ENCODE results near the gene TBC1D30.
A peak's percentile ranks its signal among the peaks of the same experiment; 100 is the strongest.
"Not testable (repeated sequence)": the region's sequence is repeated elsewhere in the genome, so short reads cannot be mapped to it uniquely, and the experiment has no call there.

Gene TBC1D30

DNA sequence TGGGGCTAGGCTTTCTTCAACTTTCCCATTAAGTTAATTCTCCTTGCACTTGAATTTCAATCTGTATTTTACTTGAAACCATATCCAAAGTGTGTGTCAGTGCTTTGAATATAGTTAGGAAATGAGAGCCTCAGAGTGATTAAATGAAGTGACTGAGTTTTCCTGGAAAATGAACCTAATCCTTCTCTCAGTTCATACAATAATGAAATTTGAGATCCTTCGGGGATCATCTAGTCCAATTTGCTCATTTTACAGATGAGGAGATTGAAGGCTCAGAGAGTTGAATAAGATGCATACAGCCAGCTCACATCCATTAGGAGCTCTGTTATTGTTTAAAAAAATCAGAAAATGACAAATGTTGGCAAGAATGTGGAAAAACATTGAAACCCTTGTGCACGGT lies 18.3 kb upstream of the TBC1D30 start:
- FAIRE-seq = no peak

DNA sequence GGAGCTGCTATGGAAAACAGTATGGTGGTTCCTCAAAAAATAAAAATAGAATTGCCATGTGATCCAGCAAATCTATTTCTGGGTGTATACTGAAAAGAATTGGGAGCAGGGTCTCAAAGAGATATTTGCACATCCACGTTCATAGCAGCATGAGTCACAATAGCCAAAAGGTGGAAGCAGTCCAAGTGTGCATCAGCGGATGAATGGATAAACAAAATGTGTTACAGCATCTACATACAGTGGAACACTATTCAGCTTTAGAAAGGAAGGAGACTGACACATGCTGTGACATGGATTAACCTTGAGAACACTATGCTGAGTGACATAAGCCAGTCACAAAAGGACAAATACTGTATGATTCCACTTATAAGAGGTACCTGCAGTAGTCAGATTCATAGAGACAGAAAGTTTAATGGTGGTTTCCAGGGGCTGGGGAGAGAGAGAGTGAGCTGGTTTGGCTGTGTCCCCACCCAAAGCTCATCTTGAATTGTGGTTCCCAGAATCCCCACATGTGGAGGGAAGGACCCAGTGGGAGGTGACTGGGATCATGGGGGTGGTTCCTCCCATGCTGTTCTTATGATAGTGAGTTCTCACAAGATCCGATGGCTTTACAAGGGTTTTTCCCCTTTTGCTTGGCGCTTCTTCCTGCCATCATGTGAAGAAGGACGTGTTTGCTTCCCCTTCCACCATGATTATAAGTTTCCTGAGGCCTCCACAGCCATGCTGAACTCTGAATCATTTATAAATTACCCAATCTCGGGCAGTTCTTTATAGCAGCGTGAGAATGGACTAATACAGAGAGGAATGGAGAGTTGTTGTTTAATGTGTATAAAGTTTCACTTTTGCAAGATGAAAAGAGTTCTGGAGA lies 17.6 kb upstream of the TBC1D30 start:
- FAIRE-seq = no peak

DNA sequence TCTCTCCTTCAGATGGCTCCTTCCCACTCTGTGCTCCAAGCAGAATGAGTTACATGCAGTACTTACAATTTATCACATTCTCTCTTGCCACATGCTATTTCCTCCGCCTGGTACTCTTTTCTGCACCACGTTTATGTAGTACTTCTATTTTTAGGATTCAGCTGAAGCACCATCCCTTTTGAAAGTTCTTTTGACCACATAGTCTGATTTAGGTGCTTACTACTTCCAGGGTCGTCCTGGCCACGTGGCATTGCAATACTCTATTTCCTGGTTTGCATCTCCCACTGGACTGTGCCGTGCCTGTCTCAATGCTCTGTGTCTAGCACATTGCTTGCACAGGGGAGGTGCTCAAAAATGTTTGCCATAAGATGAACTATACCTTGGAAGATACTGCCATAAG lies 16.3 kb upstream of the TBC1D30 start:
- no peak for FAIRE-seq

DNA sequence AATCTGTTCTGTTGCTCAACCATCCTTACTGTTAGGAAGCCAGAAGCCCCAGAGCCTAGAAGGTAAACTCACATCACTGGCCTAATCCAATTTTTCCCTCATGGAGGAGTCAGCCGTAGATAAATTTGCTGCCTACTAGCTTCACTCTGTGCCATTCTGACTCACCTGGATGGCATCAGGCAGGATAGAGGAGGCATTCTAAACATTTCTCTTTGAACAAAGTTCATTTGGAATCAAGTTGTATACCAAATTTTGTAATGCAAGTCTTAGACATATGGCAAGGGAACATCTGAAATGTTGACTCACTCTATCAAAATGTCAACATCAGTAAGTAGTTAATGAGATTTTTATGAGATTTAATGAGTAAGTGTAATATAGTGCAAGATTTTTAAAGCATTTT lies 13.6 kb upstream of the TBC1D30 start:
- no peak for FAIRE-seq

DNA sequence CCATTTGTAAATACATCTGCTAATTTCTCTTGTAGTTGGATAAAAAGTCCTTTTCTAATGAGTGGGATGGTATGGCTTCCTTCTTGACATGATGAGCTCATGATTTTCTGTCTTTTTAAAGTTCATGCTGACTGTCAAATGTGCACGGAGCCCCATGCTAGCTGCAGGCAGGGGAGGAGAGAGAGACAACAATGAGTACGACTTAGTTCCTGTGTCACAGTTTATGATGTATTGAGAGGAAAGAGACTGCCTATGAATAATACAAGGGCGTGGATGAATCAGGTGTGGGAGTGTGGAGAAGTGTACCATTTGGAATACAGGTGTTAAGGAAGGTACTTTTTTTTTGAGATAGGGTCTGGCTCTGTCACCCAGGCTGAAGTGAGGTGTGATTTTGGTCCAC lies 10.7 kb upstream of the TBC1D30 start:
- FAIRE-seq = no peak

DNA sequence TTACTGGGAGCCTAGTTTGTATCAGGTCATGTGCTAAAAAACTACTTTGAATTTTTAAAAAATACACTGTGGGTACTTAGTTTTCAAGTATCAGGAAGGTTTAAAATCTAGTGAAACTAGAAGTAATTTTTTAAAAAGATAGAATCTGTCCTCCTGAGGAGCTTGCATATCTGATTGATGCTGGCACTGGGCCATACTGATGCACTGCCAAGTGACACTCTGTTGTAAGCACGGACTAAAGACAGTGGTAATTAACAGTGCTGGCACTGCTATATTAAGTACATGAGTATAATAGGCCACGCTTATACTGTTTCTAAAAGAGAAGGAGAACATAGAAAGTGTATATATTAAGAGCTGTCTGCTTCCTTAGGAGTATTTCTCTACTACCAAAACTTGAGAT lies 10.0 kb upstream of the TBC1D30 start:
- FAIRE-seq = no peak

DNA sequence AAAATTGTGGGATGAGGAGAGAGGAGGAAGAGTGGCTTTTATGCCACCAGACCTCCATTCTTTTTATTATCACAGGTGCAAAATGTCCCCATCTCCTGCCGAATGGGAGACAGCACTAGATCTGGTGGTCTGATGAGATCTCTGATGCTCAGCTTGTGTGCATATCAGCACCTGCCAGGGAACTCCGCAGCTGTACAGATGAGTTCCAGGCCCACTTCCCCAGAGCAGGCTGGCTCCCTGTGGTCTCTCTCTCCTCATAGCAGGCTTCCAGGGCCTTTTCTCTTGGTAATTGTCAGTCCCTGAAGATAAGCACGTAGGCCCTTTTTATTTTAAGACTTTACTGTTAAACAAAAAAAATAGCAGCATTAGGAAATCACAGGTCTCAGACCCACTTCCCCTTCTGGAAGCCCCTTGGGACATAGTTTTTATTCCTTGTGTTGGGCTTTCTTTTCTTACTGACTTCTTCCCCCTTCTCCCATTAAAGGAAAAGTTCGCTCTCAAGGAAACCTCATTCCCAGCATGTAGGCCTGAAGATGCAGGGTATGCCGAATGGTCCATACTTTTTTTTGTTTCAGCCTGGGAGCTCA lies 4.5 kb upstream of the TBC1D30 start:
- FAIRE-seq = no peak

DNA sequence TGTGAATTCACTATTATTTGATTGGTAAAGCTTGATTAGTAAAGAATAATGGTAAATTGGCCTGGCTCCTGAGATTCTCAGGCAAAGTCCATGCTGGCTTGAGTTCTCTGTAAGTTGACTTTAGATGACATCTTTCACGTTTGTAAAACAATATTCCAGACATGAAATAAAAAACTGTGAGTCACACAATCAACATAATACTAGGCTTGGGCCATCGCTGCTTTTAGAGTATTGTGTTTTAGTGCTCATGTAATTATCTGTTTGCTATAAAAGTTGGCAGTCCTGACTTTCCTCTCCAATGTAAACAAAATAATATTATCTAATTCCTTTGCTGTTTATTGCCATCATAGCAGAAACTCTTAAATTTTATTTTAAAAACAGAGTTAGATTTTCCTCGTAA lies 3.9 kb upstream of the TBC1D30 start:
- FAIRE-seq = peak; percentile 72

DNA sequence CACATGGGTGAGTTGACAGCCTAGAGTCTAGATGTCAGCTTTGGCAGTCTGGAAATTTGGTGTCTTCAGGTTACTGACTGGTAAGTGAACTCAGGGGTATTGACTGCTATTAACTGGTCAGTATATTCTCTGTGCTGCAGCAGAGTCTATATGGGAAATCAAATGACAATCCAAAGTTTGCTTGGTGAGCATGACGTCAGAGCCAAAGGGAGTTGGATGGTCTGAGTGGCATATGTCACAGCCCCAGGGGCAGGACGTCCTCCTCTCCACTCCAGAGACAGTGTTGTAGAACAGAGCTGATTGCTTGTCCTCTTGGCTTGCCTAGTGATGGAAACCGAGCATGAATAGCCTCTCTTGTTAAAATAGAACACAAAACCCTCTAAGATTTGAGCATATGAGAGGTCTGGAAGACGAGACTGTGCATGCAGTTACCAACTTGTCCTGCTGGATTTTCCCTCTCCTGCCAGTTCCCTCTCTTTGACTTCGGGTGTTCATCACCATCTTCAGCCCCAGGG lies 3.3 kb upstream of the TBC1D30 start:
- no peak for FAIRE-seq

DNA sequence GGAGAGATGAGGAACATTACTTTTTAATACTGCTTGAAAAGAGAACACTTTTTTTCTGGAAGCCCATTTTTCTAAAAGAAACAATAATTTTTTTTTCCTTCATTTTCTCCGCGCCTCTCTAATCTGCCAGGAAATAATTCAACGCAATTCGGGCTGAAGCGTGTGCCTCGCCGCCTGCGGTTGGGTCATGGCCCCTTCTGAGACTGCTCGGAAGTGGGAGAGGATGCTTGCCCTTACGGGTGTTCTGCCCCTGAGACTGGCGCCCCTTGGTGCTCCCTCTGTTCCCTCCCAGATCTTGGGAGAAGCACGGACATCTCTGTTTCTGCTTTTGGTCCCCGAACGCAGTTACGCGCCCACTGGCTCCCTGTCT lies 332 bp upstream of the TBC1D30 start:
- FAIRE-seq = no peak

DNA sequence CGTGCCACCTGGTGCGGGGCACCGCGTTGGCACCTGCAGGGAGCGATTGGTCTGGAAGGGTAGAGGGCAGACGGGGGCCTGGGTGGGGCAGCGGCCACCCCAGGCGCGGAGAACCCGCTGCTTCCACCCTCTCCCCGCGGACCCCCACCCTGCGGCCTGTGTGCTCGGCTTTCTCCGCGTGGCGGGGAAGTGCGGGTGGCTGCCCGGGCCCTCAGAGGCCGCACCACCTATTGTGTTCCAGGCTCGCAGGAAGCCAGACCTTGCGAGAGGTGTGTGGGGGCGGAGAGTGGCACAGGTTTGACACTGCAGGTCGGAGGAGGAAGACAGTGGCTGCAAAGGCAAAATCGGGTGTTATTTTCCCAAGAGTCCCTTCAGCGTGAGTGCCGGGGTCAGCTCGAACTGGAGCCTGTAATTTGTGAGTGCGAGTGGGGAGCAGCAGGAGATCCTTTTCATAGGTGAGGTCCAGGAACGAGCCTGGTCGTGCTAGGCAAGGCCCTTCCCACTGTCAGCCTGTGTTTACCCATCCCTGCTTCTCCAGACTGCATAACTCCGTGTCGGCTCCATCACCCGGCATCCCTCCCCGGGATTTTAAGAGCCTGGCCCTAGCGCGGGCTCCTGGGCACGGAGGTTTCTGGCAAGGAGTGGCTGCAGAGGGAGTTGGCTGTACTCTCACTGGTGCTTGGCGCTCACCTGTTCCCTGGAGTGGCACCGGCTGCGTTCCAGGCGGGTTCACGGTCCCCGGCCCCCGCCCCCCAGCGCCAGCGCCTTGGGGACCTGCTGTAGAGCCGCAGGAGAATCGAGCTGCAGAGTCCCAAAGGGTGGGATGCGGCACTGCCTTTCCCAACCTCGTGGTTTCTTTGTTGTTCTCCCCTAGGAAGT lies 935 bp downstream of the TBC1D30 start:
- FAIRE-seq = no peak

DNA sequence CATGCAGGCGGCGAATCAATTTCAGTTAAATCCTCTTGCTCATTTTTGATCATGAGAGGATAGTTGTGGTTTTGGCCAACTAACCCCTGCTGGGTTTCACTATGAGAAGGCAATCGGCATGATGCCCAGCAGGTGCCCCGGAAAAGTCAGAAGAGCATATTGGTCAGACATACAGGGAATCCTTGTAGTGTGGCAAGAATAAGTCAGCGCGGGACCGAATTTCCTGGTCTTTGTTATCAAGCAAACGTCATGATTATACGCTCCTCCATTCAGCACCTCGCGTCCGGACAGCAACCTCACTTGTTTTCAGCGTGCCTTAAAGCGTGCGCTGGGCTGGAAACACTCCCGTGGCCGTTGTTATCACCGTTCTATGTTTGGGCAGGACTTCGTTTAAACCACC lies 1.8 kb downstream of the TBC1D30 start:
- no peak for FAIRE-seq

DNA sequence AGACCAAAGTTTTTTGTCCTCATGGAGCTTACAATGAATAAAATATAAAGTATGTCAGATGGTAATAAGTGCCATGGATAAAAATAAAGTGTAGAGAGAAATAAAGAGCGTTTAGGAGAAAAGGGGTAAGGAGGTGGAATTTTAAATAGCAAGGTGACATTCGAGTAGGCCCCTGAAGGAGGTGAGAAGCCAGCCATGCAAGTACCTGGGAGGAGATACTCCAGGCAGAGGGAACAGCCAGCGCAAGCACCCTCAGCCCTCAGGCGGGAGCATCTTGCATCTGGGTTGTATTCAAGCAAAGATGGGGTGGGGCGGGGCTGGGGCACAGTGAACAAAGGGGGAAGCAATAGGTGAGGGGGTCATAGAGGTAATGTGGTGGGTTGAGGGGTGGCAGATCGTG lies 4.3 kb downstream of the TBC1D30 start:
- no peak for FAIRE-seq

DNA sequence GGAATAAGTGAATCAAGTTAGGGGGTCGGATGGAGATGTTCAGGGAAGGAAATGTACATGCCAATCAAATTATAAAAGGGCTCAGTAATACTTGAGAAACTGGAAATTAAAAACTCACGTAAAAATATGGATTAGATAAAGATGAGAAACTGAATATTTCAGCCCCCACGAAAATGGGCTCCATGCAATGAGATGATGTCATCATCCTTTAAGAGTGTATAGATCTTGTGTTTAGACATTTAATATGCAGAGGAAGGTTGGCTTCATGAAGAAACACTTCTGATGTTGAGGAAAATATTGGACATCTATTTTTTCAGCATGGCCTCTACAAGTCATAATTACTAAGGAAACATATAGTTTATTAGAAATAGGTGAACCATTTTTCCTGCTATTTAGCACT lies 9.5 kb downstream of the TBC1D30 start:
- FAIRE-seq = no peak

DNA sequence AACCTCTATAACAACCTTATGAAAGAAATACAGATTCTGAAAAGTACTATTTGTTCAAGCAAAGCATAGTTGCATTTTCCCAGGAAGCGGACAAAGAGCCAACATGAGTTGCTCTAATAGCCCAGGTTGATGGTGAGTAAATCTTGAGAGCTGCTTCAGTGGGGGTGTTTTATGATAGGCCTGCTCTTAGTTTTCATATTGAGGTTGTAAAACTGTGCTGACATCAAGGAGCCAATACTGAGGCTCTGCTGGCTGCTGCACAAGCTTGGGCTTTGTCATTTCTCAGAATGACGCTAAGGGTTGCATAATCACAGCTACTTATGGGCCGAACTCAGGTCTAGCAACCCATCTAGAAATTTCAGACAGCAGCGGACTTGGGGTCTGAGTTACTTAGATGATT lies 11.5 kb downstream of the TBC1D30 start:
- no peak for FAIRE-seq

DNA sequence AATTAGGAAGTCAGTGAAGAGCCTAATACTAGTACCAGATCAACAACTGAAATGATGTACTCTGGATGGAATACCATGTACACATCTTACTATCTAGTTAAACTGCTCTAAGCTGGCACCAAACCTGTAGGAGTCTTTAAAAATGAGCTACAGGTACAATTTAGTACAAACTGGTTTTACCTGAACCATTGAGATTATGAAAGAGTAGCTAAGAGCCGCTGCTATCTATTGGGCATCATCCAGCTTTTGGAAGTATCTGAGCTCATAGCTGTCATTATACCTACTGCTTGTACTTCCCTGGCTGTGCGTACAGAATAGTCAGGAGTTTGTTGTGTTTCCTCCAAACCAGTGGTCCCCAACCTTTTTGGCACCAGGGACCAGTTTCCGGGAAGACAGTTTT lies 12.4 kb downstream of the TBC1D30 start:
- no peak for FAIRE-seq

DNA sequence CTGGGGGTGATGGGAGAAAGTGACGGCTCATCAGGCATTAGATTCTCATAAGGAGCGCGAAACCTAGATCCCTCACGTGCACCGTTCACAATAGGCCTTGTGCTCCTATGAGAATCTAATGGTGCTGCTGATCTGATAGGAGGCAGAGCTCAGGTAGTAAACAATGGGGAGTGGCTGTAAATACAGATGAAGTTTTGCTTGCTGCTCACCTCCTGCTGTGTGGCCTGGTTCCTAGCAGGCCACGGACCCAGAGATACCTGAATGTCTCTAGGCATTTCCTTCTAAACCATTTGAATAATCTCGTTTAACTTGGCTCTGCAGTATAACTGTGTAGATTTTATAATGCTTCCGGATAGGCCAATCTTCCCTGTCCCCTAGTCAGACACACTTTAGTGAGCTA lies 13.0 kb downstream of the TBC1D30 start:
- FAIRE-seq = no peak

DNA sequence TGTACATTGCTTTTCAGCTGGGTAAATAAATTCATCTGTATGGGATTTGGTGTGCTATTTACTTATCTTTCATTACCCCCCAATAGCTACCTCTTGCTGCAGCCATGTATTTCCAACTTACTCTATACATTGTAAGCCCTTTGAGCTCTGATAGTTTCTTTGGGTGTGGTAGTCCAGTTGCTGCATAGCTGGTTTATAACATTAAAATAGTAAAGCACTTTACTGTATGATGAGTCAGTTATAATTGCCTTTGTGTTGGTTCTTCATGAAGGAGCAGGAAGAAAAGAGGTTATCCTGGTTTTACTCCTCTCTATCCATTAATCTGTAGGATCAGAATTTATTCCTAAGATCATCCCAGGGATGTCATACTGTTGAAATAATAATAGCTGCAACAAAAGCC lies 15.7 kb downstream of the TBC1D30 start:
- peak; percentile 89 for FAIRE-seq

DNA sequence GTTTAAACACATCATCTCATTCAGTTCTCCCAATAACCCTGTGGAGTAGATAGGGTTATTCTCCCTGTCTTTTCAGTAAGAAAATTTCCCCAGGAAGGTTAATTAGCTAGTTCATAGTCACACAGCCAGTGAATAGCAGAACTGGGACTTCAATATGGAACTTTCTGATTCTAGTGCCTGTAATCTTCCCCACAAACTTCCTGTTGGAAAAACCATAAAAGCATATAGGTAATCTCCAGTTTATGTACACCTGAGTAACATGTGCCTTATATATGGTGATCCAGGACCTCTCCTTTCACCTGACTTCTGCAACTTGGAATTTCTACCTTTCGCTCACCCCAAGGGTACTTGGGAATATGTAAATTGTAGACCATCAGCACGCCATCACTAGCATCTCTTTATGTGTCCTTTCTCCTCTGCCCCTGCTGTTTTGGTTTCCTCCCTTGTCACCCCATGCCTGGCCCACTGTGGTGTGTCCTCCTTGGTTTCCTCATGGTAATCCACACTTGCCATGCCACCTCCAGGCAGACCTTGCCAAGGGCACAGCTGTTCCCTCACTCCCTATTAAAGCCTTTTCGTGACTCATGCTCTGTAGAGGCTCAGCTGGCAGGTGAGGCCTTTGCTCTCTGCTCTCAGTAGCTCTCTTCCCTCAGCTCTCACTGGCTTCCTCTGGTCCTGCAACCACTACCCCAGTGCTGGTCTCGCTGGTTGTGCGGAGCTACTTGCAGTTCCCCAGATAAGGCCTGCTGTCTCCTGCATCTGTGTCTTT lies 16.7 kb downstream of the TBC1D30 start:
- no peak for FAIRE-seq

DNA sequence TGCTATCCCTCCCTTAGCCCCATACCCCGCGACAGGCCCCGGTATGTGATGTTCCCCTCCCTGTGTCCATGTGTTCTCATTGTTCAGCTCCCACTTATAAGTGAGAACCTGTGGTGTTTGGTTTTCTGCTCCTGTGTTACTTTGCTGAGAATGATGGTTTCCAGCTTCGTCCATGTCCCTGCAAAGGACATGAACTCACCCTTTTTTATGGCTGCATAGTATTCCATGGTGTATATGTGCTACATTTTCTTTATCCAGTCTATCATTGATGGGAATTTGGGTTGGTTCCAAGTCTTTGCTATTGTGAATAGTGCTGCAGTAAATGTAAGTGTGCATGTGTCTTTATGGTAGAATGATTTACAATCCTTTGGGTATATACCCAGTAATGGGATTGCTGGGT lies 24.0 kb downstream of the TBC1D30 start:
- not testable (repeated sequence) for FAIRE-seq

DNA sequence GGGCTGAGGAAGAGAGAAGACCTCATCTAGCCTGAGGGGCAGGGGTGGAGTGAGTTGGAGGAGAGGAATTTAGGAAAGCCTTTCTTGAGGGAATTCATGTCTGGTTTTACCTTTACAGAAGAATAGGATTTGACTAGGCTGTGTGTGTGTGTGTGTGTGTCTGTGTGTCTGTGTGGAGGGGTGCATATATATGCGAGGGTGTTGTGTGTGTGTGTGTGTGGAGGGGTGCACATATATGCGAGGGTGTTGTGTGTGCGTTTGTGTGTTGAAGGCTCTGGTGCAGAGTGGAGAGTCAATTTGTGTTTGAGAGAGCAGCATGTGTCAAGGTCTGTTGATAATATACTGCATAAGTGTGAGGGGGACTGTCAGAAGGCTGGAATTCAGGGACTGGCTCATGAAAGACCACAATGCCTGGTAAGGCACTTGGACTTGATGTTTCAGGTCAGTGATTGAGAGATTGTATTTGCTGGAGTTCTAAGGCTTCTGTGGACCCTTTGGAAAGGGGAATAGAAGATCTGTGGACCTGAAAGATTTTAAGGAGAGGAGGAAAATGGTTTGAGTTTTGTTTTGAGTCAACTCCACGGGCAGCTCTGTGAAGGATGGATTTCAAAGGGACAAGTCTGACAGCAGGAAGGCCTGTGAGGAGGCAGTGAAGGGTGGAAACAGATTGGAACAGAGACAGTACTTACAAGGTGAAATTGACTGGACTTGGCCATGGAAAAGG lies 34.6 kb downstream of the TBC1D30 start:
- no peak for FAIRE-seq

DNA sequence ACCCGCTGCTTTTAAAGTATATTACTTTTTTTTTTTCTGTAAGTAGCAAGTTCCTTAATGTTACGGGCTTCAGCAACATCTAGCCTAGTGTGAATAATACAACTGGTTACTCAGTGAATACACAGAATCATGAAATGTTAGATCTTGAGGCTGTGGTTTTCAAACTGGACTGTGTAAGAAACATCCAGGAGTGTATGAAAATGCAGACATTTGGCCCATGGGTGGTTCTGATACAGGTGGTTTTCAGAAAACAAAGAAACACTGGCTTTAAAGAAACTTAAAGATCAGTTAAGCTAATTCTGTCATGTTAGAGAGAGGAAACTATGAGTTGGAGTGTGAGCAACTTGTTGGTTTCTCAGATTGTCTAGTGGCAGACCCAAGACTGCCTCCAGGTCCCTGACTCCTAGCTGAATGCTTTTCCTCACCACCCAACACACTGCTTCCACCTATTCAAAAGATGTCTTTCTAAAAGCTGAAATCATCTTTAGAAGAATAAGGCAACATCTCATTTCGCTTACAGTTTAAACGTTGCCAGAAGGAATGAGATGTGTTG lies 36.1 kb downstream of the TBC1D30 start:
- FAIRE-seq = no peak

All from colon (tissue), 2 donors.